ENCODE data around the gene CUX1. TPM values are rescaled to one million over a fixed set of nuclear protein-coding genes. Genes with fewer than 3 reads are reported as not detected.

Gene CUX1
- total RNA-seq, 4 donors from 2014 or later: 52.5 to 93.6 (median 63.7) TPM

DNA sequence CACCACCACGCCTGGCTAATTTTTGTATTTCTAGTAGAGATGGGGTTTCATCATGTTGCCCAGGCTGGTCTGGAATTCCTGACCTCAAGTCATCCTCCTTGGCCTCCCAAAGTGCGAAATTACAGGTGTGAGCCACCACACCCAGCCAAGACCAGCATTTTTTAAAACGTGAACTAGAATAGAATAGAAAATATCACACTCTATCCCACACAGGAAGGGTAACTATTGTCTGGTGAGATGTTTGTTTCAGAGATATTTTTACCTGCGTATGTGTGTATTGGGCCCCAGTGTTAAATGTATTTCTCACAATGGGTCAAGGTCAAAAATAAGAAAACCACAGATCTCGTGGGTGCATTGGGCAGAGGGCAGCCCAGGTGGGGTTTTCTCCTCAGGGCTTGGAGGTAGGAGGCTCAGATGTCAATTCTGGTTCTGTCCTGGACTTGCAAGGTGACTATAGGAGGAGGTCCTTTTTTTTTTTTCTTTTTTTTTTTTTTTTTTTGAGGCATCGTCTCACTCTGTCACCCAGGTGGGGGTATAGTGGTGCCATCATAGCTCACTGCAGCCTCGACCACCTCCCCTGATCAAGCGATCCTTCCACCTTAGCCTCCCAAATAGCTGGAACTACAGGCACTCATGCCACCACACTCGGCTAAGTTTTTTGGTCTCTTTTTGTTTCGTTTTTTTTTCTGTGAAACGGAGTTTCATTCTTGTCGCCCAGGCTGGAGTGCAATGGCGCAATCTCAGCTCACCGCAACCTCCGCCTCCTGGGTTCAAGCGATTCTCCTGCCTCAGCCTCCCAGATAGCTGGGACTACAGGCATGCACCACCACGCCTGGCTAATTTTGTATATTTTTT, 488.2 kb downstream of the CUX1 start:
- no peak overlapping the region for H3K27ac ChIP-seq
- 93% methylated on average over 17 of the region's 17 CpGs for WGBS

DNA sequence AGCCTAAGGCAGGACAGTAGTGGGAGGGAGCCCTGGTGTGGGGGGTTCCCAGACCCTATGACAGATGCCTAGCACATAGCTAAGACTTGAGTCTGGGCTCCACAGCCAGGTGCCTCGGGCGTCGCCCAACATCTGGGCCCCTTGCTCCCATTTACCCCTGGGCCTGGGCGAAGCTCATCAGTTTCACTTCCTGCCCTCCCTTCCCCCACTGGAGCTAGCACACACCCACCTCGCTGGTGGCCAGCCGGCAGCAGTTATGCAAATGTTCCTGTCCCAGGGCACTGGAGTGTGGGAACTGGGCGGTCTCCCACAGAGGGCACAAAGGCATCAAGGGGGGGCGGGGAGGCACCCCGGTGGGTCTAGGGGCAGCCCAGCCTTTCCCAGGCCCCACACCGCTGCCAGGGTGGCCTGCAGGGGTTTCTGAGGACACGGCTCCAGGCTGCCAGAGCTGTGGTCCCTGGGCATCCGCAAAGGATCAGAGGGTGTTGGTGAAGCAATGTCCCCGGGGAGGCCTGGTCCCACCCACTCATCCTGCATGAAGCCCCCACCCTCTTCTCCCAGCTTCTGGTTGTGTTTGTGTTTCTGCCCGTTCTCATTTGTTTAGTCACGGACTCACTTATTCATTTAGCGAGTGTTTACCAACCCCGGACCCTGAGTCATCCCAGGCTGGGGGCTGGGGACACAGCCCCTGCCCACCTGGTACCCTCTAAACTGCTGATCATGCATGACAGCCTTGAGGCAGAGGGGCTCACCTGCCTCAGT, 489.7 kb downstream of the CUX1 start:
- TF ChIP-seq POLR2A (IDR thresholded peaks at IDR 0.05) (no peak), EP300 (IDR thresholded peaks at IDR 0.05) (no peak), POLR2AphosphoS5 (IDR thresholded peaks at IDR 0.05) (no peak), CTCF (IDR thresholded peaks at IDR 0.05) (no peak)
- 74% methylated on average over 9 of the region's 17 CpGs for WGBS
- Histone ChIP-seq H3K4me3 (peak overlapping the region; percentile 2), H3K36me3 (no peaks in the 10 kb centered on the region), H3K4me1 (peaks cover 21% of the 10 kb centered on the region), H3K27ac (no peak overlapping the region), H3K9me3 (no peaks in the 10 kb centered on the region), H3K27me3 (no peaks in the 10 kb centered on the region)
- DNase-seq (ENCODE audit: low spot score in 2 of 2): no peak

More for the DNA sequence above, 488.2 kb downstream of the CUX1 start:
- Histone ChIP-seq H3K36me3 (no peaks in the 10 kb centered on the region), H3K4me3 (no peak overlapping the region), H3K4me1 (peaks cover 21% of the 10 kb centered on the region), H3K9me3 (no peaks in the 10 kb centered on the region), H3K27me3 (peaks cover 6% of the 10 kb centered on the region)
- DNase-seq (ENCODE audit: low spot score in 2 of 2): no peak
- TF ChIP-seq EP300 (IDR thresholded peaks at IDR 0.05) (no peak), CTCF (IDR thresholded peaks at IDR 0.05) (no peak)

- no peaks in the 10 kb centered on the region for H3K27me3 ChIP-seq
- no peak for DNase-seq (ENCODE audit: low spot score in 2 of 2)
- H3K4me3 ChIP-seq: no peak overlapping the region
- TF ChIP-seq CTCF (IDR thresholded peaks at IDR 0.05): no peak
- no peak for TF ChIP-seq POLR2A (IDR thresholded peaks at IDR 0.05)
- no peak for TF ChIP-seq POLR2AphosphoS5 (IDR thresholded peaks at IDR 0.05)
- no peak for TF ChIP-seq EP300 (IDR thresholded peaks at IDR 0.05)
- 64% methylated on average over 9 of the region's 9 CpGs for WGBS
- H3K4me1 ChIP-seq: peaks cover 13% of the 10 kb centered on the region
- no peak overlapping the region for H3K27ac ChIP-seq
- H3K36me3 ChIP-seq: peaks cover 5% of the 10 kb centered on the region
- no peaks in the 10 kb centered on the region for H3K9me3 ChIP-seq
Observed at GRCh38 chr7:102310414-102310815, 493.0 kb downstream of the CUX1 start.

DNA sequence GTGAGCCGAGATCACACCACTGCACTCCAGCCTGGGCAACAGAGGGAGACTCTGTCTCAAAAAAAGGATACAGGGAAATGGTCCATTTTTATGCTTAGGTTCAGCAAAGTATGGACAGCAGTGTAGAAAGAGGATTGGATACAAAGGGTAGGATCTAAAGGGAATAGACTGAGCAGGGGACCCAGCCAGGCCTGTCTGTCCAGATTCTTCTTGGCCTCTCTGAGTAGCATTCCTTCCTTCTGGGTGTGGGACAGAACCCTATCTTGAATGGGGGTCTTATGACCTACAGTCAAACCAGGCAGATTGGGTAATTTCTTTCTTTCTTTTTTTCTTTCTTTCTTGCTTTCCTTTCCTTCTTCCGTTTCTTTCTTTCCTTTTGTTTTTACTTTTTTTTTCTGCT, 494.9 kb downstream of the CUX1 start:
- DNase-seq (ENCODE audit: low spot score in 2 of 2): no peak
- Histone ChIP-seq H3K27ac (no peak overlapping the region), H3K4me3 (no peak overlapping the region), H3K9me3 (no peaks in the 10 kb centered on the region), H3K36me3 (peaks cover 6% of the 10 kb centered on the region), H3K27me3 (no peaks in the 10 kb centered on the region), H3K4me1 (peaks cover 2% of the 10 kb centered on the region)
- 97% methylated on average over 2 of the region's 2 CpGs for WGBS
- TF ChIP-seq POLR2A (IDR thresholded peaks at IDR 0.05): no peak

- Histone ChIP-seq H3K36me3 (peaks cover 7% of the 10 kb centered on the region), H3K4me1 (no peaks in the 10 kb centered on the region), H3K4me3 (no peak overlapping the region), H3K27ac (no peak overlapping the region), H3K27me3 (no peaks in the 10 kb centered on the region), H3K9me3 (no peaks in the 10 kb centered on the region)
- TF ChIP-seq POLR2A (IDR thresholded peaks at IDR 0.05) (no peak), CTCF (IDR thresholded peaks at IDR 0.05) (no peak), EP300 (IDR thresholded peaks at IDR 0.05) (no peak), POLR2AphosphoS5 (IDR thresholded peaks at IDR 0.05) (no peak)
- no peak for DNase-seq (ENCODE audit: low spot score in 2 of 2)
- WGBS: 91% methylated on average over 19 of the region's 22 CpGs
Observed at GRCh38 chr7:102313997-102314780, 496.8 kb downstream of the CUX1 start.

Measured in suprapubic skin (tissue), 4 donors.